Activated CD8-positive, alpha-beta T cell treated with anti-CD3 and anti-CD28 coated beads for 36 hours (primary cell): ENCODE results near the gene B4GALT5. TPM values are rescaled to one million over a fixed set of nuclear protein-coding genes. Genes with fewer than 3 reads are reported as not detected.

Source experiments
- ATAC-seq: fragments of 200-7000 bp; cut with Tn5 transposase; one replicate; pipeline ENCODE4 v1.10.0; 2021; ENCODE audit warnings: mild to moderate bottlenecking, moderate library complexity
- CTCF ChIA-PET: fragments of 350-600 bp; sonication (Branson Sonifier 250); formaldehyde crosslinking; loops from one replicate; lab custom pipeline; 2021; ENCODE audit warnings: antibody characterized with exemption; lab: Charles Lee
- POLR2A ChIA-PET: fragments of 350-600 bp; sonication (Branson Sonifier 250); formaldehyde crosslinking; loops from one replicate; lab custom pipeline; 2021; ENCODE audit warnings: antibody characterized with exemption; lab: Charles Lee
- DNase-seq: peaks from one replicate; pipeline ENCODE4 v3.0.0-alpha.2; 2020
- H3K27ac Mint-ChIP-seq: one replicate; pipeline ENCODE4 v1.8.0; 2021; ENCODE audit warnings: mild to moderate bottlenecking, mixed read lengths
- H3K27me3 Mint-ChIP-seq: one replicate; pipeline ENCODE4 v1.8.0; 2021; ENCODE audit warnings: mixed read lengths
- H3K36me3 Mint-ChIP-seq: one replicate; pipeline ENCODE4 v1.8.0; 2021; ENCODE audit warnings: low read depth, mixed read lengths
- H3K4me1 Mint-ChIP-seq: one replicate; pipeline ENCODE4 v1.8.0; 2021; ENCODE audit warnings: low read depth, mixed read lengths
- H3K4me3 Mint-ChIP-seq: one replicate; pipeline ENCODE4 v1.8.0; 2021; ENCODE audit warnings: mild to moderate bottlenecking, moderate library complexity, mixed read lengths
- H3K9me3 Mint-ChIP-seq: one replicate; pipeline ENCODE4 v1.8.0; 2021; ENCODE audit warnings: mixed read lengths
- CTCF ChIP-seq: fragments of 200-600 bp; IDR thresholded peaks from one replicate; pipeline ENCODE4 v1.8.0; 2022; ENCODE audit warnings: antibody characterized with exemption, mild to moderate bottlenecking
- intact Hi-C: fragments of 100-400 bp; cut with micrococcal nuclease; formaldehyde crosslinking; loops from one replicate; pipeline ENCODE4 v1.10.0; 2022
- total RNA-seq, 2 experiments: library from RNA; stranded (reverse); gene quantifications; one replicate each; pipeline ENCODE4 v1.2.3, GENCODE V29; 2021

The B4GALT5 gene
- total RNA-seq, 2 experiments from 2014 or later: 16.5 to 16.8 TPM

DNA sequence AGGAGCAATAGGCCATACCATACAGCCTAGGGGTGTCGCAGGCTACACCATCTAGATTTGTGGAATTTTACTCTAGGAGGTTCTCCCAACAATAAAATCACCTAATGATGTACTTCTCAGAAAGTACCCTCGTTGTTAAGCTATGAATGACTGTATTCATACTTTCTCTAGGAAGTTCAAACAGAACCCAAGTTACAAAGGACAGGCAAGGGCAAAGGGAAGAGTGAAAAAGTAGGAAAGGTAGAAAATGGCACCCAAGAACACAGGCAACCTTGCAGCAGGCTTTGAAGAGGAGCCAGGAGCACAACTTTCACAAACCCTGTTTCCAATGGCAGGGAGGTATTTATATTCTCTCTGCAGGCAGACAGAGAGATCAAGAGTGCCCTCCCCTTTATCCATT is 67.2 kb downstream of the B4GALT5 start:
- DNase-seq: no peak
- intact Hi-C loops: no loop called here
- no peak overlapping the region for H3K27ac Mint-ChIP-seq
- CTCF ChIA-PET: interaction anchor here (0.7 to 1.6 kb wide), 2 partner anchors 21 to 36 kb away, joined by 3 to 4 read pairs; no protein-coding TSS in a partner anchor
- no peaks in the 10 kb centered on the region for H3K27me3 Mint-ChIP-seq
- POLR2A ChIA-PET: no interaction called here
- no peaks in the 10 kb centered on the region for H3K9me3 Mint-ChIP-seq
- H3K4me3 Mint-ChIP-seq: no peak overlapping the region
- no peaks in the 10 kb centered on the region for H3K4me1 Mint-ChIP-seq
- TF ChIP-seq CTCF: no peak
- H3K36me3 Mint-ChIP-seq: peaks cover 42% of the 10 kb centered on the region
- no peak for ATAC-seq

GRCh38 chr20:49646126-49646525 is 67.6 kb downstream of the B4GALT5 start:
- POLR2A ChIA-PET: interaction anchor here (1.3 kb wide), 1 partner anchor 23 kb away, joined by 3 read pairs; no protein-coding TSS in a partner anchor
- CTCF ChIA-PET: interaction anchor here (1.6 kb wide), 1 partner anchor 36 kb away, joined by 4 read pairs; no protein-coding TSS in a partner anchor

DNA sequence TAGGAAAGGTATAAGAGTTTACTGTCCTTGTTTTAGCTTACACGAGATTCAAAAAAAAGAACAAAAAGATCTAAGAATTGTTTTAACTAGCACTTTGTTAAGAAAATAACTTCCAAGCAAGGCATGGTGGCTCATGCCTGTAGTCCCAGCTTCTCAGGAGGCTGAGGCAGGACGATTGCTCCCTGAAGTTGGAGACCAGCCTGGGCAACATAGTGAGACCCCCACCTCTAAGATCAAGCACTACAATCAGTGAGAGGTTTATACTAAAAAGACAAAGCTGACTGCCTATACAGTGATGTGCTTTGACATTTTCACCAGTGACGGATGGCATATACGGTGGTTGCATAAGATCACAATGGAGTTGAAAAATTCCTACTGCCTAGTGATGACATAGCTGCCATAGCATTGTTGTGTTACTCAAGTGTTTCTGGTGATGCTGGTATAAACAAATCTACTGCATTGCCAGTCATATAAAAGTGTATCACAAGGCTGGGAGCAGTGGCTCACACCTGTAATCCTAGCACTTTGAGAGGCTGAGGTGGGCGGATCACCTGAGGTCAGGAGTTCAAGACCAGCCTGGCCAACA is 68.6 kb downstream of the B4GALT5 start:
- ATAC-seq (no peak), DNase-seq (no peak)
- Mint-ChIP-seq H3K36me3 (peaks cover 52% of the 10 kb centered on the region), H3K27me3 (no peaks in the 10 kb centered on the region), H3K4me3 (no peak overlapping the region), H3K9me3 (no peaks in the 10 kb centered on the region), H3K4me1 (no peaks in the 10 kb centered on the region), H3K27ac (no peak overlapping the region)
- ChIA-PET CTCF (interaction anchor here (0.6 to 1.3 kb wide), 2 partner anchors 24 to 65 kb away, joined by 3 read pairs; no protein-coding TSS in a partner anchor), POLR2A (interaction anchor here (0.6 to 1.3 kb wide), 3 partner anchors 24 to 1583 kb away, joined by 3 read pairs; no protein-coding TSS in a partner anchor)
- intact Hi-C loops: no loop called here
- no peak for TF ChIP-seq CTCF

More at GRCh38 chr20:49646126-49646525, 67.6 kb downstream of the B4GALT5 start:
- Mint-ChIP-seq H3K27me3 (no peaks in the 10 kb centered on the region), H3K9me3 (no peaks in the 10 kb centered on the region), H3K4me3 (no peak overlapping the region), H3K36me3 (peaks cover 46% of the 10 kb centered on the region), H3K4me1 (no peaks in the 10 kb centered on the region), H3K27ac (no peak overlapping the region)
- no peak for ATAC-seq
- no peak for TF ChIP-seq CTCF
- DNase-seq: no peak
- intact Hi-C loops: no loop called here

DNA sequence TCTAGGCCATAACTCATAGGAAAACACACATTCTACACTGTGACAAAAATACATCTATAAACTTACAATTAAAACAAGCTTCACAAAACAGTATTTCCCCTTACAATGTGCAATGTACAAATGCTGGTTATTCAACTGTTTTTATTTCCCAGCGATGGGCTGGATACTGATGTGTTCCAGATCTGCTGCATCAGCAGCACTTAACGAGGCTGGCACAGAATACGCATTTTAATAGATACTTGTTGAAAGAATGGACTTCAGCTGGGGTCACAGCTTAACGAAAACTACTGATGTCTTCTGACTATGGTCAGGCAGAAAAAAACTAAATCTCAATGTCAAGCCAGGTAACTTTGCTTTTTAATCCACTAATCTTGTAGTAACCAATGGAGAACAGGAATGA is 70.9 kb downstream of the B4GALT5 start:
- intact Hi-C loops: no loop called here
- DNase-seq (no peak), ATAC-seq (no peak)
- Mint-ChIP-seq H3K27ac (no peak overlapping the region), H3K4me1 (no peaks in the 10 kb centered on the region), H3K36me3 (peaks cover 57% of the 10 kb centered on the region), H3K9me3 (no peaks in the 10 kb centered on the region), H3K27me3 (no peaks in the 10 kb centered on the region), H3K4me3 (no peak overlapping the region)
- TF ChIP-seq CTCF: no peak
- ChIA-PET CTCF (interaction anchor here (1.1 to 1.6 kb wide), 5 partner anchors 10 to 203 kb away, joined by 3 to 4 read pairs (median 3); no protein-coding TSS in a partner anchor), POLR2A (interaction anchor here (0.6 kb wide), 1 partner anchor 1163 kb away, joined by 3 read pairs; no protein-coding TSS in a partner anchor)
